Diencephalon (tissue), 1 donor: ENCODE results near the gene TUNAR. TPM values are rescaled to one million over a fixed set of nuclear protein-coding genes. Genes with fewer than 3 reads are reported as not detected.

Experiments used
- total RNA-seq: library from RNA; depleted of rRNA; stranded (reverse); fragments of >200 nt; gene quantifications from one replicate; pipeline ENCODE4 v1.2.3, GENCODE V29; 2014

The TUNAR gene
- total RNA-seq = 47.3 TPM

GRCh38 chr14:95876761-95877538 lies at the start of gene TUNAR:
Gene TUNAR (plus strand): TSS chr14:95876832.

Other genes with a start within 250 kb of the TUNAR start
- not detected for gene TCL1B, start 190.4 kb upstream of the TUNAR start, total RNA-seq
- not detected for gene TCL1A, start 162.7 kb upstream of the TUNAR start, total RNA-seq
- gene C14orf132, start 162.5 kb downstream of the TUNAR start, total RNA-seq = 118 TPM